ENCODE data around the gene PKNOX1.
"Not testable (repeated sequence)": the region's sequence is repeated elsewhere in the genome, so short reads cannot be mapped to it uniquely, and the experiment has no call there.

Gene PKNOX1, protein sequence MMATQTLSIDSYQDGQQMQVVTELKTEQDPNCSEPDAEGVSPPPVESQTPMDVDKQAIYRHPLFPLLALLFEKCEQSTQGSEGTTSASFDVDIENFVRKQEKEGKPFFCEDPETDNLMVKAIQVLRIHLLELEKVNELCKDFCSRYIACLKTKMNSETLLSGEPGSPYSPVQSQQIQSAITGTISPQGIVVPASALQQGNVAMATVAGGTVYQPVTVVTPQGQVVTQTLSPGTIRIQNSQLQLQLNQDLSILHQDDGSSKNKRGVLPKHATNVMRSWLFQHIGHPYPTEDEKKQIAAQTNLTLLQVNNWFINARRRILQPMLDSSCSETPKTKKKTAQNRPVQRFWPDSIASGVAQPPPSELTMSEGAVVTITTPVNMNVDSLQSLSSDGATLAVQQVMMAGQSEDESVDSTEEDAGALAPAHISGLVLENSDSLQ

GRCh38 chr21:42973991-42974831, at the start of gene PKNOX1:
PKNOX1 (plus strand) TSS chr21:42974562; CDS start chr21:43004382, 29,820 bp downstream.
- DNase-seq = peak; percentile 98

DNA sequence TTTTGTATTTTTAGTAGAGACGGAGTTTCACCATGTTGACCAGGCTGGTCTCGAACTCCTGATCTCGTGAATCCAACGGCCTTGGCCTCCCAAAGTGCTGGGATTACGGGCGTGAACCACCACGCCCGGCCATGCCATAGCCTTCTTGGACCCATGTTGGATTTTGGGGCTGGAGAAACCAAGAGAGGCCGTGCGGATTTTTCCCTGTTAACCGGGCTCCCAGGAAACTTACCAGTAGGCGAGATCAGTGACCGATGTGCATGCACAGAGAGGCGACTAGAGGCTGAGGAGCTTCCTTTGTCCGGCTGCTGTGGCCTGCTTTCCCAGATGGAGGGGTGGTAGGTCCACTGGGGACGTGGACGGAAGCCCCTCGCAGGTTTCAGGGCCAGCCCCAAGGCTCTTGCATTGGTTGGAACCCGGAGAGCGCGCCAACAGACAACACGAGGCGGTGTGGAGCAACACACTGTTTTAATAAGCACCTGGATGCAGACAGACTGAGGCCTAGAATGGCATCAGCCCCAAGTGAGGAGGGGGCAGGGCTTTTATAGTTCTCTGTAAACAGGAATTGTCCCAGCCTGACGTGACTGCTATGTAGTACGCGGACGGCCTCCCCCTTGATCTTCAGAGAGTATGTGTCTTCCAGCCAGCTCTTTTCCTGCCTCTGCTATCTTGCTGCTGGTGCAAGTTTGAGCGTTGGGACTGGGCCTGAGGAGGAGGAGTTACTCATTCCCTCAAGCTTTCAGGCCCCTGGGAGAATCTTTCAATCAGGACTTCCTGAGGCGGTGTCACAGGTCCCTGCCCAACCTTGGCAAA, 49.0 kb upstream of the PKNOX1 start, which contains the start of gene ERVH48-1:
TSS of gene ERVH48-1 (minus strand) at position 517 of the 813 bp plus-strand sequence. CDS start 6,624 bp downstream, outside the sequence.
- no peak for DNase-seq

DNA sequence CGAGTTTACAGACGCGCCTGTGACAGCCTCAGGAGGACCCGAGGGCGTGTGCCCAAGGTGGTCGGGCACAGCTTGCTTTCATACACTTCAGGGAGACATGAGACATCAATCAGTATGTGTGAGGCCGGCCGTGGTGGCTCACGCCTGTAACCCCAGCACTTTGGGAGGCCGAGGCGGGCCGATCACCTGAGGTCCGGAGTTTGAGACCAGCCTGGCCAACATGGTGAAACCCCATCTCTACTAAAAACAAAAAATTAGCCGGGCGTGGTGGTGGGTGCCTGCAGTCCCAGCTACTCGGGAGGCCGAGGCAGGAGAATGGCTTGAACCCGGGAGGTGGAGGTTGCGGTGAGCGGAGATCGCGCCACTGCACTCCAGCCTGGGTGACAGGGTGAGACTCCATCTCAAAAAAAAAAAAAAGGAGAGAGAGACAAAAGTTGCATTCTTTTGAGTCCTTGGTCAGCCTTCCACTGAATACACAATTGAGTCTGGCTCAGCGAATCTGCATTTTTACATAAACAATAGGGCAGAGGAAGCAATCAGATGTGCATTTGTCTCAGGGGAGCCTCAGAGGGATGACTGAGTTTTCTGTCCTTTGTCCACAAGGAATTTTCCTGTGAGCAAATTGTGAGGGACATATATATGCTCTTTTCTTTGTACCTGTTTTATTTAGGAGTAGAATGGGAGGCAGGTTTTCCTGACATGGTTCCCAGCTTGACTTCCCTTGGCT, 46.7 kb upstream of the PKNOX1 start:
- not testable (repeated sequence) for DNase-seq

- DNase-seq = no peak
Measured at GRCh38 chr21:42929969-42930368, 44.4 kb upstream of the PKNOX1 start.

DNA sequence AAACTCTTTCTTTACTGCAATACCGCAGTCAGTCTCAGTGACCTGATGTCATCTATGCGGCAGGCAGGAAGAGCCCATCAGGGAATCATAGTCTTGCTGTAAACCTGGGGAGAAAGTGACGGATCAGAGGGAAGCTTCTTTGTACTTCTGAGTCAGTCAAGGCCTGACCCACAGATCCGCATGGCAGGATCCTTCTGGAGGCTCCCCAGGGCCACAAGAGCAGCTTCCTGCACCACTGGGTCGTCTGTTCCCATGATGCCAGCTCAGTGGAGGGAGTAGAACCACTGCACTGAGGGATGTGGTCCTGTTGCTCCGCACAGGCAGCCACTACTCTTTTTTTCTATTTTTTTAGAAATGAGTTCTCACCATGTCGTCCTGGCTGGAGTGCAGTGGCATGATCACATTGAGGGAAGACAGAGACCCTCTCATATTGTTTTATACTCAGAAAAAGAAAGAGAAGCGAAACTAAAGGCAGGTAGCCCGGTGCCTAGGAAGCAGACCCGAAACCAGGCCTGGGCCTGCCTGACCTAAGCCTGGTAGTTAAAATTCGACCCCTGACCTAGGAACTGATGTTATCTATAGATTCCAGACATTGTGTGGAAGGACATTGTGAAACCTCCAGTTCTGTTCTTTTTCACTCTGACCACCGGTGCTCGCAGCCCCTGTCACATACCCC, 42.7 kb upstream of the PKNOX1 start:
- DNase-seq = no peak

DNA sequence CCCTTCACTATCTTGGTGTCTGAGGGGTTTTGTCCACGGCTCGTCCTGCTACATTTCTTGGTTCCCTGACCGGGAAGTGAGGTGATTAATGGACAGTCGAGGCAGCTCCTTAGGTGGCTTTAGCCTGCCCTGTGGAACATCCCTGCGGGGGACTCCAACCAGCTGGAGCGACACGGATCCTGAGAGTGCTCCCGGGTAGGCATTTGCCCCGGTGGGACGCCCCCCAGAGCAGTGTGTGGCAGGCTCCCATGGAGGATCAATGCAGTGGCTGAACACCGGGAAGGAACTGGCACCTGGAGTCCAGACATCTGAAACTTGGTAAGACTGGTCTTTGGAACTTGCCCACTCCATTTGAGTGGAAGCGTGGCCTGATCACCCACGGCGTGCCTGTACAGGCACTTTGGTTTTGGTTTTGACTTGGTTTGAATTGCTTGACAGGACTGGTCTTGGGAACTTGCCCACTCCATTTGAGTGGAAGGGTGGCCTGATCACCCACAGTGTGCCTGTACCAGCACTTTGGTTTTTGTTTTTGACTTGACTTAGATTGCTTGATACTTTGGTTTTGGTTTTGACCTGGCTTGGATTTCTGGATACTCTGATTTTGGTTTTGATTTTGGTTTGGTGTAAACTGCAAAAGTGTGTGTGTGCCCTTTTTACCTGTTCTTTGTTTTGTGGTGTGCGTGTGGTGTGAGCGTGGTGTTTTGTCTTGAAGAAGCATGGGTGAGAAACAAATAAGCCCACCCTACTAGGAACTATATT, 41.8 kb upstream of the PKNOX1 start:
- DNase-seq = not testable (repeated sequence)

DNA sequence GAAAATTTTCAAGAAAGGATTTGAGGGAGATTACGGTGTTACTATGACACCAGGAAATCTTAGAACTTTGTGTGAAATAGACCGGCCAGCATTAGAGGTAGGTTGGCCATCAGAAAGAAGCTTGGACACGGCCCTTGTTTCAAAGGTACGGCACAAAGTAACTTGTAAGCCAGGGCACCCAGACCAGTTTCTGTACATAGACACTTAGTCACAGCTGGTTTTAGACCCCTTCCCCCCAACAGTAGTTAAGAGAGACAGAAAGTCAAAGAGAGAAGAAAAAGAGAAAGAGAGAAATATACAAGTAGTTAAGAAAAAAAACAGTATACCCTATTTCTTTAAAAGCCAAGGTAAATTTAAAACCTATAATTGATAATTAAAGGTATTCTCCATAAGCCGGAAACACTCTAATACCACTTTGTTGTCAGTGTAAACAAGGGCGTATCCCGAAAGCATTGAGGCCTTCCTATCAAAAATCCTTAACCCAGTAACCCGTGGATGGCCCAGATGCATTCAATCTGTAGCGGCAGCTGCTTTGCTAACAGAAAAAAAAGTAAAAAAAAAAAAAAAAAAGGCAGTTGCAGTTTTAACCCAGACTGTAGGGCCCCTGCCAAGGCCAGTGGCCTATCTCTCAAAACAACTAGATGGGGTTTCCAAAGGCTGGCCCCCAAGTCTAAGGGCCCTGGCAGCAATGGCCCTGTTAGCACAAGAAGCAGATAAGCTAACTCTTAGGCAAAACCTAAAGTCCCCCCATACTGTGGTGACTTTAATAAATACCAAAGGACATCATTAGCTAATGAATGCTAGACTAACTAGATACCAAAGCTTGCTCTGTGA, 41.0 kb upstream of the PKNOX1 start:
- not testable (repeated sequence) for DNase-seq

DNA sequence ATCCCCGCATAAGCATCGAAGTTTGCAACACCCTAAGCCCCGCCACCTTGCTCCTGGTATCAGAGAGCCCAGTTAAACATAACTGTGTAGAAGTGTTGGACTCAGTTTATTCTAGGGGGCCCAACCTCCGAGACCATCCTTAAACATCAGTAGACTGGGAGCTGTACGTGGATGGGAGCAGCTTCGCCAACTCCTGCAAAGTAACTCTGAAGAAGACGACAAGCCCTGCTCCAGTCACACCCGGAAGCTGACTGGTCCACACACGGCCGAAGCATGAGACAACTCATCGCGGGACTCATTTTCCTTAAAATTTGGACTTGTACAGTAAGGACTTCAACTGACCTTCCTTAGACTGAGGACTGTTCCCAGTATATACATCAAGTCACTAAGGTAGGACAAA, 40.4 kb upstream of the PKNOX1 start:
- not testable (repeated sequence) for DNase-seq

GRCh38 chr21:42936360-42936759, 38.0 kb upstream of the PKNOX1 start:
- not testable (repeated sequence) for DNase-seq

- not testable (repeated sequence) for DNase-seq
Measured at GRCh38 chr21:42937034-42937940, 37.1 kb upstream of the PKNOX1 start.

DNA sequence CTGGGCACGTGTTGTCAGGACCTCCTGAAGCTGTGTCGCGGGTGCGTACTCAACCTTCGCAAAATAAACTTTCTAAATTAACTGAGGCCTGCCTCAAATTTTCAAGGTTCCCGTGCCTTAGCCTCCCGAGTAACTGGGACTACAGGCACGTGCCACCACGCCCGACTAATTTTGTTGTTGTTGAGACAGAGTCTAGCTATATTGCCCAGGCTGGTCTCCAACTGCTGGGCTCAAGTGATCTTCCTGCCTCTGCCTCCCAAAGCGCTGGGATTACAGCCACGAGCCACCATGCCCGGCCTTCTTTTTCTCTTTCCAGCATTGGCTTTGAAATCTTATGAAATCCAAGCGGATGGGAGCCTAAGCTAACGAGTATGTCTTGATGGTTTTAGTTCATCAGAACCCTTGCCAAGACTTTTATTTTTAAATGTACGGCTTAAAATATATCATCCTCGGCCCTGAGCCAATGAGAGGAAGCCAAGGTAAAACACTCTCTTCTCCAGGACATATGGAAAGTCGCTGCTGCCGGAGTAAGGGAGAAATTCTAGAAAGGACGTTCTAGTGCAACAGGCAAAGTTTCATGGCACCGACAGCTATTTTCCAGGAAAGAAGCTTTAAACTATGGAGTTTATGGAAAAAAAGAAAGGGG, 36.3 kb upstream of the PKNOX1 start:
- DNase-seq = no peak

- not testable (repeated sequence) for DNase-seq
Measured at GRCh38 chr21:42938606-42938995, 35.8 kb upstream of the PKNOX1 start.

DNA sequence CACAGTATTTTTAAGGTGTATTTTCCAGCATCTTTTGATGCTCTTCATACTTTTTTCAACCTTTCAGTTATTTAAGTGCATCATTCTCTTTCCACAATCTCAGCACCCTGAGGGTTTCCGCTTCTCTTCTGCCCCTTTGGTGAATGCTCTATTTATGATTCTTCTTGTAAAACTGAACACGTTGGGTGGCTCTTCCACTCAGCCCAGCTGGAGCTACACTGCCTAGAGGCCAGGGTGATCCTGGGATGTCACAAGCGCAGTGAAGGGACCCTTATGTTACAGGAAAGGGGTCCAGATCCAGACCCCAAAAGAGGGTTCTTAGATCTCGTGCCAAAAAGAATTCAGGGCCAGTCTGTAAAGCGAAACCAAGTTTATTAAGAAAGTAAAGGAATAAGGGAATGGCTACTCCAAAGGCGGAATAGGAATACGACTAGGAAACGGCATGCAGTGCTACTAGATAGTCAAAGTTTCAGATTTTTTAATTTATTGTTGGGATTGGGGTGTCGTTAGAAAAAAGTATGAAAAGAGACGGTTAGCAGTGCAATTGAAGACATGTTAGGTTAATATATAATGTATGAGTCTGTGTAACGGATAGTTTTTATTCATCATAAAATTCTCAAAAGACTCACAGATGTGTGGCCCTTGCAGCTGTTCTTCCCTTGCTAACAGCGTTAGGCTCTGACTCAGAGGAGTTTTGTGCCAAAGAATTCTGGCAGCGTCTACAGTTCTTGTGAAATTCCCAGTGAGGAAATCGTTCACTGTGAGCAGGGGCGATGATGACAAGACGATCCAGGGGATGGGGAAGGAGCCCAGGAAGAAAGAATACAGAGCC, 34.6 kb upstream of the PKNOX1 start:
- peak; percentile 9 for DNase-seq

DNA sequence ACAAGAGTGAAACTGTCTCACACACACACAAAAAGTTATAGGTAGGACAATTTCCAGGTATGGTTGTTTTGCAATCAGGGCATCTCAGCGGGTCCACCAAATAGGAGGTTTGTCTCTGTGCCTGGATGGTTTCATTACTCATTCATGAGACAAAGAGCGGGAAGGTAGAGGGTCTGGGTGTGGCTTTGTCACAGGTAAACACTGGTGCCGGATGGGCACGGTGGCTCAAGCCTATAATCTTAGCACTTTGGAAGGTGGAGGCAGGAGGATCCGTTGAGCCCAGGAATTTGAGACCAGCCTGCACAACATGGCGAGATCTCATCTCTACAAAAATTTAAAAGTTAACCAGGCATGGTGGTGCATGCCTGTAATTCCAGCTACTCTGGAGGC, 32.7 kb upstream of the PKNOX1 start:
- DNase-seq = no peak

DNA sequence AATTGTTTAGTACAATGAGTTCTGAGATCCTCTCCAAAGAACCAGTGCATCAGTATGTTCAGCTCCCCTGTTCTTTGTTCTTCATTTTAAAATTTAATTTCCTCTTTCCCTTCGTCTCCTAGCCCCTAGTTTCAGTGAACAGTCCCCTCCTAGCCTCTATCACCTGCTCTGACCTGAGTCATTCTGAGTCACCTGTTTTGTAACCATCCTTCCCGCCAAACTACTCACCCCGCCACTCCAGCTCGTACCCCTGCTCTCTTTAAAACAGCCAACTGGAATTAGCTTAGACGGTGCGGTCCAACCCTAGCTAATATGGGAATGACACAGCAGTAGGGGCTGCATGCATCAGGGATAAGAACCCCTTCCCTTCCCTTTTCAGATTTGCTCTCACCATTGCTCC, 32.1 kb upstream of the PKNOX1 start:
- DNase-seq = no peak

GRCh38 chr21:42949094-42949755, 25.1 kb upstream of the PKNOX1 start:
- DNase-seq = not testable (repeated sequence)

DNA sequence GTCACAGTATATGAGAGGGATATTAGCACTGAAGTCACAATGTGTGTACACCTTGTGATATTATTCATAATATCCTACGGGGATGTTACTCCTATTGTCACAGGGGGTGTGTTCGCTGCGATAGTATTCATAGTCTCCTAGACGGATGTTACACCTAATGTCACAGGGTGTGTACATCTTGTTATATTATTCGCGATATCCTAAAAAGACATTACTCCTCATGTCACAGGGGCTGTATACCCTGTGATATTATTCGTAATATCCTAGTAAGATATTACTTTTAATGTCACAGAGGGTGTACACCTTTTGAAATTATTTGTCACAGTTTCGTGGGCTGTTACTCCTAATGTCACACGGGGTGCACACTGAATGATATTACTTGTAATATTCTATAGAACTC, 23.2 kb upstream of the PKNOX1 start:
- DNase-seq = not testable (repeated sequence)
